ENCODE data around the gene ZNF8.
A peak's percentile ranks its signal among the peaks of the same experiment; 100 is the strongest.

ZNF8 gene

DNA sequence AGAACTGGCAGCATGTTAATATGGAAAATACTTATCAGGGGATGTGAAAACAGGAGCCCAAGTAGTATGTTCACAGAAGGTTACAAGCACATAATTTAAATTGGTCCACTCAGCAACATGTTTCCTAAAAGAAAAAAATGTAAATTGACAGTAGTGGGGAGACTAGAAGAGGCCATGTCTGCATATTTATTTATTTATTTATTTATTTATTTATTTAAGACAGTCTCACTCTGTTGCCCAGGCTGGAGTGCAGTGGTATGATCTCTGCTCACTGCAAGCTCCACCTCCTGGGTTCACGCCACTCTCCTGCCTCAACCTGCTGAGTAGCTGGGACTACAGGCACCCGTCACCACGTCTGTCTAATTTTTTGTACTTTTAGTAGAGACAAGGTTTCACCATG is 13.7 kb upstream of the ZNF8 start:
- H2AFZ ChIP-seq (ENCODE audit: low read length, unreplicated experiment) = no peak overlapping the region
- no peaks in the 10 kb centered on the region for H3K27me3 ChIP-seq (ENCODE audit: insufficient read depth, low read length)
- no peaks in the 10 kb centered on the region for H3K79me2 ChIP-seq (ENCODE audit: control insufficient read depth, insufficient read depth, low read length, unreplicated experiment)
- H3K4me3 ChIP-seq (ENCODE audit: low read depth, low read length) = no peak overlapping the region
- no peak overlapping the region for H3K27ac ChIP-seq (ENCODE audit: low read depth, low read length)
- peaks cover 49% of the 10 kb centered on the region for H3K36me3 ChIP-seq (ENCODE audit: insufficient read depth, low read length)
- H3K4me1 ChIP-seq (ENCODE audit: control insufficient read depth, insufficient read depth, low read length, unreplicated experiment) = no peaks in the 10 kb centered on the region

- Histone ChIP-seq H3K79me2 (ENCODE audit: control insufficient read depth, insufficient read depth, low read length, unreplicated experiment) (no peaks in the 10 kb centered on the region), H3K4me1 (ENCODE audit: control insufficient read depth, insufficient read depth, low read length, unreplicated experiment) (no peaks in the 10 kb centered on the region), H2AFZ (ENCODE audit: low read length, unreplicated experiment) (no peak overlapping the region), H3K27me3 (ENCODE audit: insufficient read depth, low read length) (no peaks in the 10 kb centered on the region), H3K4me3 (ENCODE audit: low read depth, low read length) (no peak overlapping the region), H3K36me3 (ENCODE audit: insufficient read depth, low read length) (peaks cover 34% of the 10 kb centered on the region), H3K27ac (ENCODE audit: low read depth, low read length) (no peak overlapping the region)
Measured at GRCh38 chr19:58268344-58268743, 10.4 kb upstream of the ZNF8 start.

DNA sequence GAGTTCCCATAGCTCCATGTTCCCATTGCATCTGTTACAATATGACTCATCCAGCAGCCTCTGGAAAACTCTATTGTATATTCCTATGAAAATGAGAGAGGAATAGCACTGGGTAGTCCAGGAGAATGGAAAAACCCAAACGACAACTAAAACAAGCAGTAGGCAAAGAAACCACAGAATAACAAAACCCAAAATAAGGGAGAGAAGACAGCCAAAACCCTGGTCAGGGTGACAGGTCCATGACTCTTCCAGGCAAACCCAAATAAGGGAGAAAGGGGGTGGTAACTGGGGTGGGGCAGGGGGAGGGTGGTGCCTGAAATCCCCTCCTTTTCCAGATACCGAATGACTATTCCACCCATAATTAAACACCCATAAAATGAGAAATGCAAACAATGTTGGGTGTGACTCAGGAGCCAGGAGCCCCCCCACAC is 4.0 kb upstream of the ZNF8 start:
- Histone ChIP-seq H3K79me2 (ENCODE audit: control insufficient read depth, insufficient read depth, low read length, unreplicated experiment) (peaks cover 22% of the 10 kb centered on the region), H3K4me3 (ENCODE audit: low read depth, low read length) (no peak overlapping the region), H3K27me3 (ENCODE audit: insufficient read depth, low read length) (no peaks in the 10 kb centered on the region), H3K4me1 (ENCODE audit: control insufficient read depth, insufficient read depth, low read length, unreplicated experiment) (no peaks in the 10 kb centered on the region), H3K36me3 (ENCODE audit: insufficient read depth, low read length) (peaks cover 20% of the 10 kb centered on the region), H3K27ac (ENCODE audit: low read depth, low read length) (peak overlapping the region; percentile 13; the same call in 1 of the 2 replicates), H2AFZ (ENCODE audit: low read length, unreplicated experiment) (no peak overlapping the region)

- Histone ChIP-seq H2AFZ (ENCODE audit: low read length, unreplicated experiment) (no peak overlapping the region), H3K79me2 (ENCODE audit: control insufficient read depth, insufficient read depth, low read length, unreplicated experiment) (peaks cover 30% of the 10 kb centered on the region), H3K27ac (ENCODE audit: low read depth, low read length) (no peak overlapping the region), H3K4me1 (ENCODE audit: control insufficient read depth, insufficient read depth, low read length, unreplicated experiment) (no peaks in the 10 kb centered on the region), H3K4me3 (ENCODE audit: low read depth, low read length) (no peak overlapping the region), H3K36me3 (ENCODE audit: insufficient read depth, low read length) (peaks cover 18% of the 10 kb centered on the region), H3K27me3 (ENCODE audit: insufficient read depth, low read length) (no peaks in the 10 kb centered on the region)
Measured at GRCh38 chr19:58275564-58275963, 3.2 kb upstream of the ZNF8 start.

GRCh38 chr19:58277197-58277596 is 1.6 kb upstream of the ZNF8 start:
- Histone ChIP-seq H2AFZ (ENCODE audit: low read length, unreplicated experiment) (no peak overlapping the region), H3K79me2 (ENCODE audit: control insufficient read depth, insufficient read depth, low read length, unreplicated experiment) (peaks cover 42% of the 10 kb centered on the region), H3K4me3 (ENCODE audit: low read depth, low read length) (no peak overlapping the region), H3K36me3 (ENCODE audit: insufficient read depth, low read length) (peaks cover 5% of the 10 kb centered on the region), H3K4me1 (ENCODE audit: control insufficient read depth, insufficient read depth, low read length, unreplicated experiment) (no peaks in the 10 kb centered on the region), H3K27ac (ENCODE audit: low read depth, low read length) (no peak overlapping the region), H3K27me3 (ENCODE audit: insufficient read depth, low read length) (no peaks in the 10 kb centered on the region)

DNA sequence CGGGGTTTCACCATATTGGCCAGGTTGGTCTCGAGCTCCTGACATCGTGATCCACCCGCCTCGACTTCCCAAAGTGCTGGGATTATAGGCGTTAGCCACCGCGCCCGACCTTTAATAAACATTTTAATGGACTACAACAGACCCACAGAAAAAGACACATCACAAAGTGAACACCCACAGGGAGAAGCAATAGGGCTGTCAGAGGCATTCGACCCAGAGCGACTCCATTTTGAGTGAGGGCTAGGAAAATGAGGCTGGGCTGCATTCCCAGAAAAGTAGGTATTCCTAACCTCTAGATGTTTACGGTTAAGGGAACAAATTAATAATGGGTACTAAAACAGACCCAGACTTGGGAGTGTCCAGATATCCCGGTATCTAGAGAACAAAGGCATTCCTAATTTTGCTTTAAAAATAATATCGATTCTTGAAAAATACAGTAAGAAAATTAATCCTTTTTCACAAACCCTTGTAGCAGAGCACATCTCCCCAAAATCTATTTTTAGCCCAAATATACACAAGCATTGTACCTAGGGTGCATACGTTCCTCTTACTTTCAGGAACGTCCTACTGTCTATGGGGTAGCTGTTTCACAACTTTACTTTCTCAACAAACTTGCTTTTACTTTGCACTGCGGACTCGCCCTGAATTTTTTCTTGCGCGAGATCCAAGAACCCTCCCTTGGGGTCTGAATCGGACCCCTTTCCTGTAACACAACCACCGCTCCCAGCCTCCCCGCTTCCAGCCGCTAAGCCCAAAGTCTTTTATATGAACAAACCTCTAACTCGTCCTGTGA is 811 bp upstream of the ZNF8 start:
- H3K4me3 ChIP-seq (ENCODE audit: low read depth, low read length) = peak overlapping the region; percentile 96
- peaks cover 42% of the 10 kb centered on the region for H3K79me2 ChIP-seq (ENCODE audit: control insufficient read depth, insufficient read depth, low read length, unreplicated experiment)
- peak overlapping the region; percentile 86 for H3K27ac ChIP-seq (ENCODE audit: low read depth, low read length)
- no peaks in the 10 kb centered on the region for H3K4me1 ChIP-seq (ENCODE audit: control insufficient read depth, insufficient read depth, low read length, unreplicated experiment)
- H2AFZ ChIP-seq (ENCODE audit: low read length, unreplicated experiment) = peak overlapping the region; percentile 89
- H3K27me3 ChIP-seq (ENCODE audit: insufficient read depth, low read length) = no peaks in the 10 kb centered on the region
- H3K36me3 ChIP-seq (ENCODE audit: insufficient read depth, low read length) = peaks cover 3% of the 10 kb centered on the region

DNA sequence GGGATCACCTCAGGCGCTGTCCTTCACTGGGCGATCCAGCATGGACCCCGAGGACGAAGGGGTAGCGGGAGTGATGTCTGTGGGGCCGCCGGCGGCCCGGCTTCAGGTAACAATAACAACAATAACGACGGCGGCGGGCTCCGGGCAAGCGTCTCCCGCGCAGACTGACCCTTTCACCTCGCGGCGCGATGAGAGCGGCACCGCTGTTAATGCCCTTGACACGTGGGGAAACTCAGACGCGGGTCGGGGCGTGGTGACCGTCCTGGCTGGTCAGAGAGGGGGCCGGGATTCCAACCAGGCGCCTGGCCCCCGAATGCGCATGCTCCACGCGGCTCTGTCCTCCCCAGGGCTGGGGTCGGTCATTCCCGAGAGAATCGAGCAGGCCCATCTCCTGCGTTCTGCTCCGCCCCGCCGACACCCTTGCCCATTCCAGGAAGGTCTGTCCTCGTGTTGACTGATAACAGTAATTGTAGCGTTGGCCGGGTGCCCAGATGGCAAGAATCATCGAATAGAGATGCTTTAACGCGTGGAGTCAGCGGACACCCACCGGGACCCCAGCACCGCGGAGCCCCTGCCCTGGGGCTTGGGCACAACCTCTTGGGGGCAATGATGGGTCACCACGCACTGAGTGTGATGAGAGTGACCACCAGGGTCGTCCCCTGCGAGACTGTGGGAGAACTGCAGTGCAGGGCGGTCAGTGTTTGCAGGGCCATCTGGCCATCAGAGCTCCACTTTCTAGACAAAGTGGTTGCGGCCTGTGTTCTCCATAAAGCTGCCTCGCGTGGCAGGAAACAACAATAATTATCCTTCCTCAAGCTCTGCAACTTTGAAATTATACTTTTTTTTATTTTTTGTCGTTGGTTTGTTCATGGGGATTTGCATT is 528 bp downstream of the ZNF8 start:
- peak overlapping the region; percentile 85 for H2AFZ ChIP-seq (ENCODE audit: low read length, unreplicated experiment)
- H3K36me3 ChIP-seq (ENCODE audit: insufficient read depth, low read length) = peaks cover 2% of the 10 kb centered on the region
- H3K27ac ChIP-seq (ENCODE audit: low read depth, low read length) = peak overlapping the region; percentile 75
- H3K4me1 ChIP-seq (ENCODE audit: control insufficient read depth, insufficient read depth, low read length, unreplicated experiment) = no peaks in the 10 kb centered on the region
- peak overlapping the region; percentile 96 for H3K4me3 ChIP-seq (ENCODE audit: low read depth, low read length)
- H3K79me2 ChIP-seq (ENCODE audit: control insufficient read depth, insufficient read depth, low read length, unreplicated experiment) = peaks cover 42% of the 10 kb centered on the region
- no peaks in the 10 kb centered on the region for H3K27me3 ChIP-seq (ENCODE audit: insufficient read depth, low read length)

- H3K4me1 ChIP-seq (ENCODE audit: control insufficient read depth, insufficient read depth, low read length, unreplicated experiment) = no peaks in the 10 kb centered on the region
- H3K79me2 ChIP-seq (ENCODE audit: control insufficient read depth, insufficient read depth, low read length, unreplicated experiment) = peaks cover 42% of the 10 kb centered on the region
- no peak overlapping the region for H2AFZ ChIP-seq (ENCODE audit: low read length, unreplicated experiment)
- no peaks in the 10 kb centered on the region for H3K27me3 ChIP-seq (ENCODE audit: insufficient read depth, low read length)
- no peaks in the 10 kb centered on the region for H3K36me3 ChIP-seq (ENCODE audit: insufficient read depth, low read length)
- peak overlapping the region; percentile 96 for H3K4me3 ChIP-seq (ENCODE audit: low read depth, low read length)
- H3K27ac ChIP-seq (ENCODE audit: low read depth, low read length) = no peak overlapping the region
Measured at GRCh38 chr19:58279925-58280316, 1.2 kb downstream of the ZNF8 start.

DNA sequence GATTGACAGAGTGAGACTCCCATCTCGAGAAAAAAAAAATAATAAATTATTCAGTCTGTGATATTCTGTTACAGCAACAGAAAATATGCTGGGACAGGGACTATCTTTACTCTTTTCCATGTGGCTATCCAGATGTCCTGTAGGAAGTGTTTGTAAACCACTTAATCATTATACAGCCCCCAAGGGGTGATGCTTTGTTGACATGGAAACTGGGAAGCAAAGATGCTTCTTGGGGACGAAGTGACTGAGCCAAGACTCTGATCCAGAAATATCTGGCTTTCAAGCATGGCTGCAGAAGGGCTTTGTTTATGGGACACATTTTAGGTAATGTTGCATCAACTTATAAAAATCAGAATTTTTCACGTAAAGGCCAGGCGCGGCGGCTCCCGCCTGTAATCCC is 5.4 kb downstream of the ZNF8 start:
- H2AFZ ChIP-seq (ENCODE audit: low read length, unreplicated experiment) = no peak overlapping the region
- no peak overlapping the region for H3K4me3 ChIP-seq (ENCODE audit: low read depth, low read length)
- H3K36me3 ChIP-seq (ENCODE audit: insufficient read depth, low read length) = peaks cover 14% of the 10 kb centered on the region
- peaks cover 26% of the 10 kb centered on the region for H3K79me2 ChIP-seq (ENCODE audit: control insufficient read depth, insufficient read depth, low read length, unreplicated experiment)
- H3K27me3 ChIP-seq (ENCODE audit: insufficient read depth, low read length) = no peaks in the 10 kb centered on the region
- H3K27ac ChIP-seq (ENCODE audit: low read depth, low read length) = no peak overlapping the region
- H3K4me1 ChIP-seq (ENCODE audit: control insufficient read depth, insufficient read depth, low read length, unreplicated experiment) = no peaks in the 10 kb centered on the region

DNA sequence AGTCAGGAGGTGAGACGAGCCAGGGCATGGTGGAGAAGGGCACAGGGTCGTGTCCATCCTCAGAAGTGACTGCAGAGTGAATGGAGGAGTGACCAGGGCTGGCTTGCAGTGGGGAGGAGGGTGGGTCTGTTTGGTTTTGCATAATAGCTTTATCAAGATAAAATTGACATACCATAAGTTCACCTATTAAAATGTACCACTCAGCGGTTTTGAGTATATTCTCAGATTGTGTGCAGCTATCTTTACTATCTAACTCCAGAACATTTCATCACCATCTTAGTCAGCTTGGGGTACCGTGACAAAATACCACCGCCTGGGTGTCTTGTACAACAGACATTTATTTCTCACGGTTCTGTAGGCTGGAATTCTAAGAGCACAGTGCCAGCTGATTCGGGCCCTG is 13.2 kb downstream of the ZNF8 start:
- H3K79me2 ChIP-seq (ENCODE audit: control insufficient read depth, insufficient read depth, low read length, unreplicated experiment) = no peaks in the 10 kb centered on the region
- H2AFZ ChIP-seq (ENCODE audit: low read length, unreplicated experiment) = no peak overlapping the region

More for the DNA sequence above, 13.2 kb downstream of the ZNF8 start:
- Histone ChIP-seq H3K27ac (ENCODE audit: low read depth, low read length) (no peak overlapping the region), H3K27me3 (ENCODE audit: insufficient read depth, low read length) (no peaks in the 10 kb centered on the region), H3K4me1 (ENCODE audit: control insufficient read depth, insufficient read depth, low read length, unreplicated experiment) (no peaks in the 10 kb centered on the region), H3K4me3 (ENCODE audit: low read depth, low read length) (no peak overlapping the region), H3K36me3 (ENCODE audit: insufficient read depth, low read length) (peaks cover 63% of the 10 kb centered on the region)

Data from ACC112 (cell line).